C4-2B (cell line): ENCODE data around the gene GRAMD2B.

Experiments used
- H3K27ac ChIP-seq: fragments of 450-650 bp; 2 replicates; pipeline ENCODE4 v1.5.1; 2017
- CTCF ChIP-seq: fragments of 450-650 bp; conservative IDR thresholded peaks from 2 replicates; pipeline ENCODE4 v1.5.1; 2017; ENCODE audit warnings: mild to moderate bottlenecking
- ZFX ChIP-seq: fragments of 450-650 bp; IDR thresholded peaks from 2 replicates; pipeline ENCODE4 v1.6.1; 2017

The GRAMD2B gene

GRCh38 chr5:126488443-126489065, 65.3 kb downstream of the GRAMD2B start:
- H3K27ac ChIP-seq = no peak overlapping the region
- no peak for TF ChIP-seq ZFX

GRCh38 chr5:126490167-126490940, 67.1 kb downstream of the GRAMD2B start:
- no peak overlapping the region for H3K27ac ChIP-seq
- no peak for TF ChIP-seq CTCF
- no peak for TF ChIP-seq ZFX

GRCh38 chr5:126492939-126493338, 69.7 kb downstream of the GRAMD2B start:
- TF ChIP-seq CTCF = peak; percentile 39
- no peak for TF ChIP-seq ZFX
- H3K27ac ChIP-seq = no peak overlapping the region

- no peak overlapping the region for H3K27ac ChIP-seq
- TF ChIP-seq ZFX (no peak), CTCF (no peak)
Measured at GRCh38 chr5:126494393-126494792, 71.2 kb downstream of the GRAMD2B start.

- TF ChIP-seq CTCF = no peak
- TF ChIP-seq ZFX = no peak
Measured at GRCh38 chr5:126497506-126497905, 74.3 kb downstream of the GRAMD2B start.

GRCh38 chr5:126499278-126499677, 76.1 kb downstream of the GRAMD2B start:
- no peak overlapping the region for H3K27ac ChIP-seq
- no peak for TF ChIP-seq ZFX
- TF ChIP-seq CTCF = no peak

More at GRCh38 chr5:126497506-126497905, 74.3 kb downstream of the GRAMD2B start:
- no peak overlapping the region for H3K27ac ChIP-seq

DNA sequence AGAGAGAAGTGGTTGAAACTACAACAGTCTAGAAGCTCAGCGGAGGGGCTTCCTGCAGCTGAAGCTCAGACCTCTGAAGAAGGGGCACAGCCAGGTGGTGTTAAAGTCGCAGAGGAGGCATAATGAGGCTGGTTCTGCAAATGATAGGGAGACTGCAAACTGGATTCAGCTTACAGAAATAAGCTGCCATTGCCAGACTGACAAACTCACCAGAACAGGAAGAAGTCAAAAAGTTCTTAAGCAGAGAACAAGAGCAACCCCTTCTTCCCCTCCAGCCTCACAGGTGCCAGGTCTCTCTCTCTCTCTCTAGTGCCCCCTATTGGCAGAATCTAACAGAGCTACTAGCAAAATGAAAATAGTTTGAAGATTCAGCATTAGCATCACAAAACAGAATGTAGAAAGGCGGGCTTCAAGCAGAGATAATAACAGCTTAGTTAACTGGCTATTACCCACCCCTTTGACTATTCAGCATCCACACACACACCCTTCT, 76.7 kb downstream of the GRAMD2B start:
- no peak overlapping the region for H3K27ac ChIP-seq
- TF ChIP-seq CTCF = peak; percentile 75
- no peak for TF ChIP-seq ZFX
